Stimulated activated naive CD8-positive, alpha-beta T cell treated with anti-CD3 and anti-CD28 coated beads, Interleukin-15, Interleukin-2, amounts not matched to agents 100 U/mL and 50 U/mL, for 24 hours (primary cell): ENCODE measurements around the gene TMEM135.
"Not testable (repeated sequence)": the region's sequence is repeated elsewhere in the genome, so short reads cannot be mapped to it uniquely, and the experiment has no call there.

ENCODE experiments used
- ATAC-seq: fragments of 150-1000 bp; cut with Tn5 transposase; one replicate; pipeline ENCODE4 v1.10.0; 2021
- DNase-seq: peaks from one replicate; pipeline ENCODE4 v3.0.0; 2021

TMEM135 gene

DNA sequence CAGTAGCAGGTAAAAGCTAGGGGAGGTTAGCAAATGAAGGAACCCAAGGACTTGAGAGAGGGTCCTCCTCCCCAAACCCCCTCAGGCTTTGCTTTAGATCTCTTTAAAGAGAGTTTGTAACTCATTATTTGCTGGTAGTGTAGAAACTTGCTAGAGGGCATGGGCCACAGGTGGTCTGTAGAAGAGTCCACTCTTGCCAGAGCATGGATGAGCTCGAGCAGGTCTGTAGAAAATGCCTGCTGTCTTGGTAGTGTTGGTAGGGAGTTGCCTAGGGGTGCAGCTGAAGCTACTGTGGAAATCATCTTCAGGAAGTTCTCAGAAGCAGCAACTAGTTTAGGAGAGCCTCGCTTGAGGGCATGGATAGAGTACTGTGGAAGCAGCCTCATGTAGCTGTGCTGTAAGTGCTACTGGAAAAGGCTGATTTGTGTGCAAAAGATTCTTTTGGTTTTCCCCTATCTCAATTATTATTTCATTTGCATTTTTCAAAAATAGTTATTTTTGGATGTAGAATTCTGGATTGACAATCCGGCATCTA is 104.3 kb downstream of the TMEM135 start:
- DNase-seq (no peak), ATAC-seq (no peak)

- DNase-seq (no peak), ATAC-seq (no peak)
Measured at GRCh38 chr11:87142594-87142993, 104.9 kb downstream of the TMEM135 start.

DNA sequence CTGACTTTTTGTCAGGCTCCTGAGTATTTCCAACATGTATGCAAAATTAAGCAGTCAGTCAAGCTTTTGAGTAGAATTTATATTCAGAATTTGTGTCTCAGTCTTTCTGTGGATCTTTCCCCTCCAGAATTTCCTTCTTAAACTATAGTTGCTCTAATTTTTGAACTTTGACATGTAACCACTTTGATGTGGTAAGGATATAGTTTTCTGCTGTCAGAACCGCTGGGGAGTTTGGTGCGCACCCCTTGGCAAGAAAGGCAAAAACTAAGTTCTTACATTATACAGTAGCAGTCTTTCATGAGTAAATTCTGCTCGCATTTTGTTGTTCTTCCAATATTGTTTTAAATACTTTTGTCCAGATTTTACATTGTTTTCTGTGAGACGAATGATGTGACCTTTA is 105.9 kb downstream of the TMEM135 start:
- ATAC-seq (no peak), DNase-seq (no peak)

DNA sequence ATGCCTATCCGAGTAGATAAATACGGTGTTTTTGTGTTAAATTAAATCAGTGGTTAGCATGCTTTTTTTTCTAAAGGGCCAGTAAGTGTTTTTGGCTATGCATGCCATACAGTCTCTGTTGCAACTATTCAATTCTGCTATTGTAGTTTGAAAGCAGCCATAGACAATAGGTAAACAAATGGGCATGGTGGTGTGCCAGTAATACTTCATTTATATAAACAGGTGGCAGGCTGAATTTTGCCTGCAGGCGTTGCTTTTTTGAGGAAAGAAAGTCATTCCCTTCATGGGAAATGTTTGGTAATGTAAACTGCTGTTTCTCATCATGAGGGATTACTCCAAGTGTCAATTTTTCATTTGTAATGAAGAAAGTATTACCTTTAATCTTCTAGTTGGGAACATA is 106.5 kb downstream of the TMEM135 start:
- no peak for ATAC-seq
- DNase-seq, result no peak

DNA sequence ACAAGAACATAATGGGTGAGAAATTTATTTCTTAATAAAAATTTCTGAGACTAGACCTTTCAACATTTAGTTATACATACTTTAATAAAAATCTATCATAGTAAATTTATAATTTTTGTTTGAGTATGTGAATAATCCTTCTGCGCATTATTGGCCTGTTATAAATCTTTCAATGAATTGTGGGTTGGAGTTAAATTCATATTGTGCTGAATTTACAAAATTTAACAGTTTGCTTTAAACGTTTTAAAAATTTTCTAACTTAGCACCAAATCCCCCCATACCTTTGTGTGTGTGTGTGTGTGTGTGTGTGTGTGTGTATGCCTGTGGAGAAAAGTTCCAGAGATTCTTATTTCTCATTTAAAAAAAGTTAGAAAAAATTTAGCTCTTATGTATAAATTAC is 111.0 kb downstream of the TMEM135 start:
- ATAC-seq, result no peak
- no peak for DNase-seq

GRCh38 chr11:87149782-87150181 is 112.0 kb downstream of the TMEM135 start:
- ATAC-seq, DNase-seq: not testable (repeated sequence)

GRCh38 chr11:87150936-87151335 is 113.2 kb downstream of the TMEM135 start:
- DNase-seq (no peak), ATAC-seq (no peak)

- DNase-seq (no peak), ATAC-seq (no peak)
Measured at GRCh38 chr11:87154246-87154645, 116.5 kb downstream of the TMEM135 start.

- ATAC-seq (no peak), DNase-seq (no peak)
Measured at GRCh38 chr11:87156970-87157369, 119.2 kb downstream of the TMEM135 start.

GRCh38 chr11:87169076-87169475 is 131.3 kb downstream of the TMEM135 start:
- ATAC-seq, DNase-seq: not testable (repeated sequence)

GRCh38 chr11:87173185-87174039 is 135.7 kb downstream of the TMEM135 start:
- ATAC-seq (peak; percentile 43), DNase-seq (no peak)

- DNase-seq (no peak), ATAC-seq (no peak)
Measured at GRCh38 chr11:87174870-87175269, 137.1 kb downstream of the TMEM135 start.

GRCh38 chr11:87176044-87176443 is 138.3 kb downstream of the TMEM135 start:
- no peak for ATAC-seq

GRCh38 chr11:87179621-87180020 is 141.9 kb downstream of the TMEM135 start:
- ATAC-seq, result no peak
- DNase-seq, result no peak

More at GRCh38 chr11:87176044-87176443, 138.3 kb downstream of the TMEM135 start:
- DNase-seq, result no peak

DNA sequence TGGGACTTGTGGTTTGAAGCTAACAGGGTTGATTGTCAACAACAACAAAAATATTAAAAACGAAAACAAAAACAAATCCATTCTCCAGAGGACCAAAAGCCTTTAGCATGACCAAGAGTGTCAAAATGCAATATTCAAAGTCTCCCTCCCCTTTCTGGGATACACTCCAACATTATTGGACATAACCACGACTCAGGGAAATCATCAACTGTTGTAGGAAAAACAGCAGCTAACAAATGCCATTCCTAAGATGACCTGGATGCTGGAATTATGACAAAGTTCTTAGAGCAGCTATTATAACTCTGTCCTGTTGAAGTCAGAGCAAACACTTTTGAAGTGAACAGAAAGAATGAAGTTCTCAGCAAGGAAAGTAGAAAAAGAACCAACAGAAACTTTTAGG is 143.0 kb downstream of the TMEM135 start:
- ATAC-seq (no peak), DNase-seq (no peak)

DNA sequence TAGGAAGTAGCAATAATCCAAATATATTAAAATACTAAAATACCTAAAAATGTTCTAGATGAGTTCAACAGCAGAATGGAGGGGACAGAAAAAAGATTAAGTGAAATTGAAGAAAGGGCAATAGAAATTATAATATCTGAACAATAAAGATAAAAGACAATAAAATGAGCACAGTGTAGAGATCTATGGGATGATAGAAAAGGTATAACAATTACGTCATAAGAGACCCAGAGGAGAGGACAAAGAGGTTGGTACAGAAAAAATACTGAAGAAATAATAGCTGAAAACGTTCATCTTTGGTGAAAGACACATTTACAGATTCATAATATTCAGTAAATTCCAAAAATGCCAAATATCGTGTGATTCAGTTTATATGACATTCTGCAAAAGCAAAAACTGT is 143.4 kb downstream of the TMEM135 start:
- no peak for DNase-seq
- no peak for ATAC-seq

- DNase-seq (no peak), ATAC-seq (no peak)
Measured at GRCh38 chr11:87185228-87185627, 147.5 kb downstream of the TMEM135 start.

DNA sequence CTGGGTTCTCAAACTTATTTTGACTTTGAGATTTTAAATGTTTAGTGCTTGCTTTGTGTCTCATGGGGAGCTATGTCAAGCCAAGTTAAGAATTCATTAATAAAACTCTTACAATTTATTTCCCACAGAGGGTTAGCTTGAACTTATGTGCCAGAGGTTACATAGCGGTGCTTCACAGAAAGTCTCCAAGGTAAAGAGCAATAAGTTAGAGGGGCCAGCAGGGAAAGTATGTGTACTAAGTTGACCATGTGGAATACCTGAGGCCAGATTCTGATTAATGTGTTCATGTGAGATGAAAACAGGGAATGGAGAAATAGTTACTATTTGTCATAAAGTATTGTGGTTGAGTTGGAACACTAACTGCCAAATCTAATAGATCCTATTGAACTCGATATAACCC is 149.3 kb downstream of the TMEM135 start:
- DNase-seq (no peak), ATAC-seq (no peak)

DNA sequence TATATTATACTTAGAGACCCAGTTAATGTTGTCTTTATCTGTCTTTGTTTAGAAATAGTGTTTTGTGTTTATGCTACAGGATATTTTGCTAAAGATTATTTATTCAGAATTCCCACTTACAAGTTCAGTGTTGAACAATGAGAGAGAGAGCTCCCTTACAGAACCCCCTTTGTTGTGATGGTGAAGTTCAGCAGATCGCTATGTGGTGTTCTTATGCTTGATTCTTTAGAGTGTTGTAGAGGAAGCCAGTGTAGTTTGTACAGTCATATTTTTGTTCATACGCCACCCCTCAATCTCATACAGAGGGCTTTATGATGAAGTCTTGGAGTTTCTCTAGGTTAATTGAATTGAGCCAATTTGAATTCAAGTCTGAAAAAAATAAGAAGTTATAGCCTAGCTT is 150.2 kb downstream of the TMEM135 start:
- no peak for ATAC-seq
- DNase-seq, result no peak

- ATAC-seq, DNase-seq: not testable (repeated sequence)
Measured at GRCh38 chr11:87188396-87188795, 150.7 kb downstream of the TMEM135 start.

DNA sequence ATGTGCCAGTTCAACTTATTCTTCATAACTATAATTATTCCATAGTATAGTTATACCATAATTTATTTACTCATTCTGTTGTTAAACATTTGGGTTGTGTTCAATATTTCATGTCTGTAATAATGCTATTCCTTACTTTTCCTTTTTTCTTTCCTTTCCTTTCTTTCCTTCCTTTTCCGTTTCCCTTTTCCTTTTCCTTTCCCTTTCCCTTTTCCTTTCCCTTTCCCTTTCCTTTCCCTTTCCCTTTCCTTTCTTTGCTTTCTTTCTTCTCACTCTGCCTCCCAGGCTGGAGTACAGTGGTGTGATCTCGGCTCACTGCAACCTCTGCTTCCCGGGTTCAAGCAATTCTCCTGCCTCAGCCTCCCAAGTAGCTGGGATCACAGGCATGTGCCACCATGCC is 151.2 kb downstream of the TMEM135 start:
- not testable (repeated sequence) for ATAC-seq, DNase-seq

DNA sequence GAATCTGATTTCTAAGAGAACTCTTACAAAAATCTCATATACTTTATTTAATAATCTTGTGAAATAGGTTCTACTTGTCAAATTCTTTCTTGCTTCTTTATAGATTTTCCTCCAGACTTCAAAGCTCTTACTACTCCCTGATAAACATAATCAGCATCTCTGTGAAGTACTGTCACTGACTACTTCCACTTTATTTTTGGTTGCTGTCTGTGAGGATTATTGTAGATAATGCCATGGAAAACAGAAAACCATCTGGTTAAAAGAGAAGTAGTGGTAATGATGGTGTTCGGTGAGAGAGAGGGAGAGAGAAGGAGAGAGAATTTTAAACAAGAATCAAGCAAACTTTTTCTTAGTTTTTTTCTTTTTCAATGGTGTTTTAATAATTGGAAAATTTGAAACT is 152.3 kb downstream of the TMEM135 start:
- no peak for DNase-seq
- no peak for ATAC-seq

- ATAC-seq (no peak), DNase-seq (no peak)
Measured at GRCh38 chr11:87193756-87194470, 156.2 kb downstream of the TMEM135 start.
